SU-DHL-6 (cell line): ENCODE data around the gene RAX2.

ENCODE experiments used
- H2AFZ ChIP-seq: fragments of 200-600 bp; sonication (generic); 2 replicates; pipeline ENCODE4 v1.6.1; 2014; ENCODE audit warnings: low read depth, mild to moderate bottlenecking, moderate library complexity, mixed read lengths, antibody characterized with exemption, low read length; ENCODE audit not compliant: severe bottlenecking
- H3F3A ChIP-seq: fragments of 200-600 bp; shearing (Covaris generic); 2 replicates; pipeline ENCODE4 v1.6.0; 2016; ENCODE audit warnings: antibody characterized with exemption, mild to moderate bottlenecking; ENCODE audit not compliant: insufficient read depth
- H3K27ac ChIP-seq: fragments of 200-600 bp; sonication (generic); 2 replicates; pipeline ENCODE4 v1.5.1; 2016; ENCODE audit warnings: low read depth, mild to moderate bottlenecking, low read length, moderate library complexity, mixed read lengths
- H3K27me3 ChIP-seq: fragments of 200-600 bp; sonication (generic), shearing (Covaris generic); 2 replicates; pipeline ENCODE4 v1.6.0; 2014; ENCODE audit warnings: mild to moderate bottlenecking, low read length
- H3K36me3 ChIP-seq: fragments of 200-600 bp; sonication (generic); 2 replicates; pipeline ENCODE4 v1.6.1; 2014; ENCODE audit warnings: mild to moderate bottlenecking, low read length, mixed read lengths
- H3K4me2 ChIP-seq: fragments of 300-600, 200-600 bp; shearing (Covaris generic), sonication (generic); 2 replicates; pipeline ENCODE4 v1.6.0; 2014; ENCODE audit warnings: low read length, low read depth, mild to moderate bottlenecking; ENCODE audit not compliant: poor library complexity, severe bottlenecking
- H3K4me3 ChIP-seq: fragments of 200-600 bp; sonication (generic); 2 replicates; pipeline ENCODE4 v1.5.1; 2014; ENCODE audit warnings: antibody characterized with exemption, low read length, mild to moderate bottlenecking, mixed read lengths; ENCODE audit not compliant: insufficient read depth, poor library complexity, severe bottlenecking
- H3K79me2 ChIP-seq: fragments of 200-600 bp; sonication (generic); 2 replicates; pipeline ENCODE4 v1.6.1; 2014; ENCODE audit warnings: mild to moderate bottlenecking, low read length, moderate library complexity; ENCODE audit not compliant: insufficient read depth
- H3K9ac ChIP-seq: fragments of 200-600 bp; sonication (generic); 2 replicates; pipeline ENCODE4 v1.7.0; 2014; ENCODE audit warnings: mild to moderate bottlenecking, low read length
- H3K9me2 ChIP-seq: fragments of 200-600 bp; sonication (generic); replicated peaks from 2 replicates; pipeline ENCODE4 v1.6.1; 2014; ENCODE audit warnings: low read length; ENCODE audit not compliant: insufficient read depth
- H3K9me3 ChIP-seq: fragments of 200-600 bp; sonication (generic); 2 replicates; pipeline ENCODE4 v1.6.1; 2014; ENCODE audit warnings: low read length, mixed read lengths; ENCODE audit not compliant: insufficient read depth
- H4K20me1 ChIP-seq: fragments of 200-600 bp; sonication (generic); 2 replicates; pipeline ENCODE4 v1.6.1; 2014; ENCODE audit warnings: low read depth, mild to moderate bottlenecking, antibody characterized with exemption, low read length, moderate library complexity, mixed read lengths
- CTCF ChIP-seq: fragments of 200-600 bp; sonication (generic); IDR thresholded peaks from one replicate; pipeline ENCODE4 v1.5.1; 2017; ENCODE audit warnings: antibody characterized with exemption, mild to moderate bottlenecking, low read length, moderate library complexity; ENCODE audit not compliant: insufficient read depth, poor library complexity, severe bottlenecking
- EZH2phosphoT487 ChIP-seq: fragments of 200-600 bp; sonication (generic), shearing (Covaris generic); conservative IDR thresholded peaks from 2 replicates; pipeline ENCODE4 v1.6.1; 2018; ENCODE audit warnings: mild to moderate bottlenecking, antibody characterized with exemption, low read length, moderate library complexity, mixed read lengths

Gene RAX2

GRCh38 chr19:3750211-3750610, 21.8 kb downstream of the RAX2 start:
- H3K27ac ChIP-seq = no peak overlapping the region
- H3K27me3 ChIP-seq = no peaks in the 10 kb centered on the region
- TF ChIP-seq CTCF (no peak), EZH2phosphoT487 (no peak)
- H3K9me3 ChIP-seq = no peaks in the 10 kb centered on the region
- H3K9me2 ChIP-seq = no peaks in the 10 kb centered on the region
- no peak overlapping the region for H3K4me2 ChIP-seq
- H3K4me3 ChIP-seq = no peak overlapping the region
- no peaks in the 10 kb centered on the region for H3K79me2 ChIP-seq
- H3K36me3 ChIP-seq = no peaks in the 10 kb centered on the region
- no peak overlapping the region for H2AFZ ChIP-seq
- no peaks in the 10 kb centered on the region for H3F3A ChIP-seq
- H4K20me1 ChIP-seq = 0 out of 2 replicates have a peak, but pooled peaks cover 2% of the 10 kb centered on the region
- H3K9ac ChIP-seq = no peak overlapping the region

GRCh38 chr19:3748965-3749364, 23.1 kb downstream of the RAX2 start:
- no peak overlapping the region for H3K4me2 ChIP-seq

GRCh38 chr19:3746371-3747056, 25.5 kb downstream of the RAX2 start:
- Histone ChIP-seq H3K4me2 (no peak overlapping the region), H3K36me3 (no peaks in the 10 kb centered on the region), H3F3A (no peaks in the 10 kb centered on the region), H2AFZ (no peak overlapping the region), H4K20me1 (no peaks in the 10 kb centered on the region), H3K9ac (no peak overlapping the region), H3K27me3 (no peaks in the 10 kb centered on the region), H3K27ac (no peak overlapping the region), H3K9me3 (no peaks in the 10 kb centered on the region), H3K4me3 (no peak overlapping the region), H3K79me2 (no peaks in the 10 kb centered on the region), H3K9me2 (no peaks in the 10 kb centered on the region)
- no peak for TF ChIP-seq EZH2phosphoT487
- TF ChIP-seq CTCF = no peak

More at GRCh38 chr19:3748965-3749364, 23.1 kb downstream of the RAX2 start:
- no peak overlapping the region for H2AFZ ChIP-seq
- no peaks in the 10 kb centered on the region for H4K20me1 ChIP-seq
- H3K9me2 ChIP-seq = no peaks in the 10 kb centered on the region
- H3K79me2 ChIP-seq = no peaks in the 10 kb centered on the region
- no peak overlapping the region for H3K27ac ChIP-seq
- no peaks in the 10 kb centered on the region for H3K27me3 ChIP-seq
- no peaks in the 10 kb centered on the region for H3K9me3 ChIP-seq
- H3K36me3 ChIP-seq = no peaks in the 10 kb centered on the region
- TF ChIP-seq EZH2phosphoT487 (no peak), CTCF (no peak)
- no peak overlapping the region for H3K4me3 ChIP-seq
- H3F3A ChIP-seq = no peaks in the 10 kb centered on the region
- H3K9ac ChIP-seq = no peak overlapping the region
